H4 (cell line): ENCODE results near the gene ANXA11. TPM values are rescaled to one million over a fixed set of nuclear protein-coding genes. Genes with fewer than 3 reads are reported as not detected.
"Not testable (repeated sequence)": the region's sequence is repeated elsewhere in the genome, so short reads cannot be mapped to it uniquely, and the experiment has no call there.

Experiments
- DNase-seq: peaks from one replicate; pipeline ENCODE4 v3.0.0-alpha.2; 2015; ENCODE audit warnings: low spot score
- total RNA-seq: library from RNA; depleted of rRNA; stranded (reverse); fragments of >200 nt; shearing (Covaris generic); gene quantifications from 2 replicates; pipeline ENCODE4 v1.2.3, GENCODE V29; 2014

Gene ANXA11
- total RNA-seq, 1 experiment from 2014 or later = 65.3 TPM

- DNase-seq = no peak
Measured at GRCh38 chr10:80146918-80147317, 58.4 kb downstream of the ANXA11 start.

DNA sequence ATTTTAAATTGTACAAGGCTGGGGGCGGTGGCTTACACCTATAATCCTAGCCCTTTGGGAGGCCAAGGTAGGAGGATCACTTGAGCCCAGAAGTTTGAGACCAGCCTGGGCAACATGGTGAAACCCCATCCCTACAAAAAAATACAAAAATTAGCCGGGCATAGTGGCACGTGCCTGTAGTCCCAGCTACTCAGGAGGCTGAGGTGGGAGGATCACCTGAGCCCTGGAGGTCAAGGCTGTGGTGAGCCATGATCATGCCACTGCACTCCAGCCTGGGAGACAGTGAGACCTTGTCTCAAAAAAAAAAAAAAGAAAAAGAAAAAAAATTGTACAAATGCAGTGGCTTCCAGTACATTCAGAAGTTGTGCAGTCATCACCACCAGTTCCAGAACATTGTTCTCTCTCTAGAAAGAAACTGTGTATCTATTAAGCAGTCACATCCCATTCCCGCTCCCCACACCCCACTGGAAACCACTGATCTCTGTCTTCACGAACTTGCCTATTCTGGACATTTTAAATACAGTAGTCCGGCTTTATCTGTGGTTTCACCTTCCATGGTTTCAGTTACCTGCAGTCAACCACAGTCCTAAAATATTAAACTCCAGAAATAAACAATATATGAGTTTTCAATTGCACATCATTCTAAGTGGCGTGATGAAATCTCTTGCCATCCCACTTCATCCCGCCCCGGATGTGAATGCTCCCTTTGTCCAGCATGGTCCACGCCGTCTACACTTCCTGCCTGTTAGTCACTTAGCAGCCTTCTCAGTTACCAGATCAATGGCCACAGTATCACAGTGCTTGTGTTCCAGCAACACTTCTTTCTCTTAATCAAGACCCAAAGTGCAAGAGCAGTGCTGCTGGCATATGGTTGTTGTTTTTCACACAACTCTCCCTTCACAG, 59.7 kb downstream of the ANXA11 start:
- DNase-seq = peak; percentile 78

- no peak for DNase-seq
Measured at GRCh38 chr10:80144696-80145131, 60.6 kb downstream of the ANXA11 start.

DNA sequence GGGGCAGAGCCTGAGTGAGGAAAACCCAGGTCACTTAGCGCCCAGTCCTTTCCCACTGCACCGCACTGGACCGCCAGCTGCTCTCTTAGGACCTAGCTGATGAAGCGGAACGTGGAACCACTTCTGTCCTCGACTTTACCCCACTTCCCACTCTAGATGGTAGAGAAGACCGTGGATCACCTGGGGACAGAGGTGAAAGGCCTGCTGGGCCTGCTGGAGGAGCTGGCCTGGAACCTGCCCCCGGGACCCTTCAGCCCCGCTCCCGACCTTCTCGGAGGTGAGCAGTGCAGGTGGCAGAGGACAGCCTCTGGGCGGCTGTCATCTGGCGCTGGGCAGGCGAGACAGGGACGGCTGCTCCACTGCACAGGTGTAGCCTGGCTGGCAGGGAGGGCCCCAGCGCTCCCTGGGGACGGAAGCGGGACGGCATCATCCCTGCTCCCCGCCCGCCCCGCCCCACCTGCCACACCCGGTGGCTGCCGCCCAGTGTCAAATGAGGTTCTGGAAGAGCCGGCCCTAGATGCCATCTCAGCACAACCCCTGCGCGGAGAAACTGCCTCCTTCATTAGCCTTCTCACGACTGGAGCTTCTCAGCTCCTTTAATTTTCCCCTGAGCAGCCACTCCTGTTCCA, 61.2 kb downstream of the ANXA11 start:
- no peak for DNase-seq

GRCh38 chr10:80141696-80142460, 63.5 kb downstream of the ANXA11 start:
- DNase-seq = no peak

GRCh38 chr10:80140251-80140650, 65.1 kb downstream of the ANXA11 start:
- DNase-seq = no peak

- no peak for DNase-seq
Measured at GRCh38 chr10:80139265-80139664, 66.1 kb downstream of the ANXA11 start.

GRCh38 chr10:80137920-80138319, 67.4 kb downstream of the ANXA11 start:
- no peak for DNase-seq

DNA sequence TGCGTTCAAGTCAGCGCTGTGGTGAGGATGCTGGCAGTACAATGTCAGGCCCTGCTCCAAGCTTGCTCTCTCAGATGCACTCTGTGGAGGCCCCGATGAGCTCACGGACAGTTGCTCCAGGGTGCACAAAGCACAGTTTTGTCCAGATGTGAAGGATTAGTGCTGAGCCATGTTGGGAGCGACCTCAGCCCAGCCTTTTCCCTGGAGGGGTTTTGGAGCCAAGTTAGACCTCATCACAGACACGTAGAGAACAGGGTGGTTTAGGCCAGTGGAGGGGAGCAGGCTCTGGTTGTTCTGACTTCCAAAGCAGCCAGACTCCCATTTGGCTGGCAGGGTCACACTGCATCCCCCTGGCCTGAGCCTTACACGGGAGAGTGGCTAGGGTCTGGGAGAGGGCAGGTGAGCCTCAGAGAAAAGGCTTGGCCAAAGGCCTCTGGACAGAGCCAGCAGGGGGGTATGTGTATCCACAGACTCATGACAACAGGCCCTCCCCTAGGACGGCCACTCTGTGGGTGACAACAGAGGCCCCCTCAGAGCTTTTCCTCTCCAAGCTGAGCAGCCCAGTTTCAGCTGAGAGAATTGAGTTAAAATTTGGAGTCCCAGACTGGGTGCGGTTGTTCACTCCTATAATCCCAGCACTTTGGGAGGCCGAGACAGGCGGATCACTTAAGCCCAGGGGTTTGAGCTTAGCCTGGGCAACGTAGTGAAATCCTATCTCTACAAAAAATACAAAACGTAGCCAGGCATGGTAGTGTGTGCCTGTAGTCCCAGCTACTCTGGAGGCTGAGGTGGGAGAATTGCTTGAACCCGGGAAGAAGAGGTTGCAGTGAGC, 68.1 kb downstream of the ANXA11 start:
- DNase-seq = no peak

DNA sequence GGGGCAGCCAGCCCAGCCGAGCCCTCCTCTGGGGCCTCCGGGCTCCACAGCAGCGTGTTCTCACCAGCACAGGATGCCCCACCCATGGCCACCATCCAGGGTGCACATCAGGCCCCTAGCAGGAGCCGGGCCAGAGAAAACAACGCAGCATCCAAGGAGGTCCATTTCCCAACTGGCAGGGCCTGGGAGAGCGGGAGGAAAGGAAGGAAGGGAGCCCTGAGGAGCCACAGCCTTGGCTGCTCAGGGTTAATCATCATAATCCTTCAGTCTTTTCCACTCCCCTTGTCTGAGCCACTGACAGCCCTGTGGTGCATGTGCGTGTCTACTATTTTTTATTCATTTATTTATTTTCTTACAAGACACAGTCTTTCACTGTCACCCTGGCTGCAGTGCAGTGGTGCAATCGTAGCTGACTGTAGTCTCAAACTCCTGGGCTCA, 69.2 kb downstream of the ANXA11 start:
- DNase-seq = no peak

DNA sequence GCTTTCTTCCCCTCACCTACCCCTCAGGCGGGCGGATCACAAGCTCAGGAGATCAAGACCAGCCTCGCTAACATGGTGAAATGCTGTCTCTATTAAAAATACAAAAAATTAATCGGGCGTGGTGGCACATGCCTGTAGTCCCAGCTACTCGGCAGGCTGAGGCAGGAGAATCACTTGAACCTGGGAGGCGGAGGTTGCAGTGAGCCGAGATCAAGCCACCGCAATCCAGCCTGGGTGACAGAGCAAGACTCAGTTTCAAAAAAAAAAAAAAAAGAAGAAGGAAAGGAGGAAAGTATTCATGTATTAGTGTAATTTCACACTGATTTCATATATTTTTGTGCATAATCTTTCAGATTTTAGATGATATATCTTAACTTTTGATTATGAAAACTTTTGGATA, 71.7 kb downstream of the ANXA11 start:
- not testable (repeated sequence) for DNase-seq

- no peak for DNase-seq
Measured at GRCh38 chr10:80133206-80133605, 72.1 kb downstream of the ANXA11 start.

GRCh38 chr10:80132299-80133139, 72.8 kb downstream of the ANXA11 start, which contains the start of gene PLAC9:
Gene PLAC9 (plus strand): TSS chr10:80132730. CDS start chr10:80132763, 33 bp downstream.
- no peak for DNase-seq

DNA sequence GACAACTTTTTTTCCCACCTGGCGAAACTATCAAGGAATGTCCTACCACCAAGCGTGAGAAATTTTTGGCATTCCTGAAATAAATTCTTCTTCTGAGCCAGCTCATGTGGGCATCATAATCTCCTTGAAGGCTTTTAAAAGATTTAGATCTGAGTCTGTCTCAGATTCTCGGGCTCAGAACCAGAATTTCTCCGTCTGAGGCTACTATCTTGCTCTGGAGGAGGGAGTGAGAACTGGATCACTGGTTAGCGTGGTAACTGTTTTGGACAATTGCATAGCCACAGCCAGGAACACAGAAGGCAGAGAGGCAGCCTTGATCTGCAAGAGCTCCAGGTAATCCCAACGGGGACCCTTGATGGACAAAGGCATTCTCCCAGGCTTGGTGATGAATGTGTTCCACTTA, 73.8 kb downstream of the ANXA11 start:
- DNase-seq = no peak

DNA sequence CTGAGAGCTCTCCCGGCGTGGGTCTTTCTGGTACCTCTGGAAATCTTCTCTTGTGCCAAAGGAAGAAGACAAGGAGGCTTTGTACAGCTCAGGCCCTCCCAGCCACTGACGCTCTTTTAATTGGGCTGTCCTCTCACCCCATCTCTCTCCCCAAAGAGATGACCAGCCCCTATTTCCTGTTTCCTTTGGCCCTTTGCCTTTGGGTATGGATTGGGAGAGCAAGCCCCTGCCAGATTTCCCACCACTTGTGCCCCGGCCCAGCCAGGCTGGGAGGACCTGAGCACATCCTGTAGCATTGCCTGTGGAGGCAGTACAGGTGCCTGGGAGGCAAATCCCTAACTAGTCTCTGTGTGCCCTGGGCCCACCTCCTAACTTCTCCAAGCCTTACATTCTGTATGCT, 78.5 kb downstream of the ANXA11 start:
- no peak for DNase-seq

DNA sequence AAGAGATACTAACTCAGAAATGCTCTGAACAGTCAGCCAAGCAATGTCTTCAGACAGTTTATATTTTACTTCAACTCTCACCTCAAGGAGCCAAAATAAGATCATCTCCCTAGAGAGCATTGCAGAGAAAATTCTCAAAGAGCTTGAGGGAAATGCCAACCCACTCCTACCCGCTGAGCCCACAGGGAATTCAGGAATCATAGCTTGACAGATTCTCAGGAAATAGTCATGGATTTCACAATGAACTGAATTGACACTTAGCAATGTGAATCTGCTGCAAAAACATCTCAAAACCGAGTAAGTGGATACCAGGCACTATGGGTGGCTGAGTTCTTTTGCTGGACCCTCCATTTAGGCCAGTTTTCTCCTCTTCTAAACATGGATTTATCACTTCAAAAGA, 82.6 kb downstream of the ANXA11 start:
- DNase-seq = no peak

- no peak for DNase-seq
Measured at GRCh38 chr10:80122110-80122710, 83.1 kb downstream of the ANXA11 start.

DNA sequence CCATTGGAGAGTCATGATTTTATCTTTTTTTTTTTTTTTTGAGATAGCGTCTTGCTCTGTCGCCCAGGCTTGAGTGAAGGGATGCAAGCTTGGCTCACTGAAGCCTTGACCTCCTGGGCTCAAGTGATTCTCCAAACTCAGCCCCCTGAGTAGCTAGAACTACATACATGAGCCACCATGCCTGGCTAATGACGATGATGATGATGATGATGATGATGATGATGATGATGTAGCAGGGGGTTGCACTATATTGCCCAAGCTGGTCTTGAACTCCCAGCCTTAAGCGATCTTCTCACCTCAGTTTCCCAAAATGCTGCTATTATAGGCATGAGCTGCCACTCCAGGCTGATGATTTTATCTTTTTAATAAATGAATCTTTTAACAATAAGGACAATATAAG, 86.7 kb downstream of the ANXA11 start:
- no peak for DNase-seq

GRCh38 chr10:80110986-80111385, 94.4 kb downstream of the ANXA11 start:
- DNase-seq = no peak
